Heart right ventricle (tissue), 16 donors: ENCODE data around the gene FAM227A. TPM values are rescaled to one million over a fixed set of nuclear protein-coding genes. Genes with fewer than 3 reads are reported as not detected.

Experiments used
- ATAC-seq, 8 donors: fragments of 200-7000 bp; cut with Tn5 transposase; one replicate each; pipeline ENCODE4 v1.9.1; 2020; ENCODE audit warnings: mild to moderate bottlenecking in 8 of 8, moderate library complexity in 8 of 8, moderate number of reproducible peaks in 1 of 8
- DNase-seq, 2 donors: peaks; one replicate each; pipeline ENCODE4 v3.0.0-alpha.2; 2020
- H3K27ac ChIP-seq, 10 donors: fragments of 200-600 bp; sonication (generic) in 2 of 10; one replicate each; pipeline versions ENCODE4 v1.5.0 to v1.8.0; 2020 to 2022; ENCODE audit warnings: mild to moderate bottlenecking in 3 of 10
- H3K27me3 ChIP-seq, 7 donors: fragments of 200-600 bp; one replicate each; pipeline ENCODE4 v1.8.0; 2021 to 2022; ENCODE audit warnings: mild to moderate bottlenecking in 2 of 7
- H3K36me3 ChIP-seq, 9 donors: fragments of 200-600 bp; sonication (generic) in 1 of 9; one replicate each; pipeline versions ENCODE4 v1.5.0 to v1.8.0; 2020 to 2022; ENCODE audit warnings: mild to moderate bottlenecking in 2 of 9
- H3K4me1 ChIP-seq, 9 donors: fragments of 200-600 bp; sonication (generic) in 1 of 9; one replicate each; pipeline versions ENCODE4 v1.5.0 to v1.8.0; 2020 to 2022; ENCODE audit warnings: mild to moderate bottlenecking in 4 of 9
- H3K4me3 ChIP-seq, 10 donors: fragments of 200-600 bp; sonication (generic) in 2 of 10; one replicate each; pipeline versions ENCODE4 v1.5.0 to v1.8.0; 2020 to 2022; ENCODE audit warnings: mild to moderate bottlenecking in 7 of 10, moderate library complexity in 2 of 10
- H3K9me3 ChIP-seq, 11 donors: fragments of 200-600 bp in 10 of 11; sonication (generic) in 2 of 11; one replicate each; pipeline versions ENCODE4 v1.5.0 to v1.8.0; 2013 to 2022; ENCODE audit warnings: mild to moderate bottlenecking in 2 of 11, control low read depth in 1 of 11, moderate library complexity in 1 of 11
- CTCF ChIP-seq, 9 donors: fragments of 200-600 bp; sonication (generic) in 2 of 9; IDR thresholded peaks; one replicate each; pipeline versions ENCODE4 v1.5.0 to v1.8.0; 2021 to 2022; ENCODE audit warnings: antibody characterized with exemption in 9 of 9, mild to moderate bottlenecking in 5 of 9, moderate library complexity in 1 of 9
- WGBS, 2 donors: extraction: QIAGEN DNeasy Blood & Tissue Kit; methylation state at CpG; one replicate each; pipeline ENCODE4 v1.1.7; 2013; ENCODE audit warnings: inconsistent platforms in 1 of 2; 5-methylcytosine and 5-hydroxymethylcytosine counted together
- intact Hi-C, 10 donors: fragments of 100-400 bp; cut with DNase I; formaldehyde crosslinking; loops; one replicate each; pipeline versions ENCODE4 v1.11.1 to v1.14.2; 2022
- polyA plus RNA-seq, 2 donors: library from polyadenylated mRNA; stranded (reverse); fragments of 200-250 nt; gene quantifications; one replicate each; pipeline ENCODE4 v1.2.3, GENCODE V29; 2013
- total RNA-seq, 10 donors: library from RNA; stranded (reverse); fragmentation: NEBNext Ultra II Directional in 3 of 10; extraction: Animal tissue kit (Norgen Biotek cat#: 25700) in 3 of 10; gene quantifications; one replicate each; pipeline versions ENCODE4 v1.2.1 to v1.2.4, GENCODE V29; 2021 to 2023
- donor health status: Arrhythmogenic right ventricular cardiomyopathy.
- donor health status: ischemic (EF 13 %, LVEDD 7.1; RV severe dilation, severe dysfunction).
- donor health status: healthy with polysubstance abuse.
- donor health status: DM: no; HTN: yes; CAD: no.
- donor health status: DM: no; HTN: no; CAD: no.
- donor health status: ischemic (EF 25% LVEDD 6.9; RV normal size, moderate dysfunction).
- donor health status: ischemic (EF 25% LVEDD 5.7; RV mildly dilated, moderate dysfunction).
- donor health status: healthy.
- donor health status: DM: yes; HTN: yes; CAD: no.
- donor health status: Ischemic cardiomyopathy.
- donor health status: ischemic (EF 35%, LVEDD 5.7; RV mildly dilated, moderate dysfunction).
- donor health status: nonischemic (EF 11% LVEDD 7.7; RV severe dilation, severe dysfunction).
- donor health status: DM: yes; HTN: yes; CAD: no.
- donor health status: PGD.
- donor health status: ischemic (EF 29% LVEDD 5.4; RV normal size, mild dysfunction).
- donor health status: nonischemic (EF 23%, LVEDD 6.1; RV moderate dilation, normal function).

The FAM227A gene
- total and polyA plus RNA-seq, 12 donors, result 0.11 to 0.97 (median 0.46) TPM

GRCh38 chr22:38610234-38610633 is 46.0 kb downstream of the FAM227A start:
- ATAC-seq, result no peak
- WGBS, 2 donors, result 93 to 94% methylated on average over 5 of the region's 5 CpGs
- intact Hi-C loops, result no loop called here

GRCh38 chr22:38608992-38609750 is 47.0 kb downstream of the FAM227A start:
- no peaks in the 10 kb centered on the region for H3K36me3 ChIP-seq
- DNase-seq, result no peak
- H3K4me3 ChIP-seq, result no peak overlapping the region
- ATAC-seq, result no peak
- no peak for TF ChIP-seq CTCF (IDR thresholded peaks at IDR 0.05)
- no peak overlapping the region for H3K27ac ChIP-seq
- H3K27me3 ChIP-seq, result no peaks in the 10 kb centered on the region
- 78% methylated on average over 13 of the region's 13 CpGs for WGBS, 2 donors
- H3K4me1 ChIP-seq, result peaks cover 0 to 16% (median 3%) of the 10 kb centered on the region in 9 donors
- no peaks in the 10 kb centered on the region for H3K9me3 ChIP-seq
- intact Hi-C loops, result no loop called here

More at GRCh38 chr22:38610234-38610633, 46.0 kb downstream of the FAM227A start:
- Histone ChIP-seq H3K4me3 (no peak overlapping the region), H3K27me3 (no peaks in the 10 kb centered on the region), H3K9me3 (no peaks in the 10 kb centered on the region), H3K36me3 (no peaks in the 10 kb centered on the region), H3K27ac (no peak overlapping the region), H3K4me1 (peaks cover 0 to 19% (median 4%) of the 10 kb centered on the region in 9 donors)
- no peak for TF ChIP-seq CTCF (IDR thresholded peaks at IDR 0.05)
- DNase-seq, result no peak

GRCh38 chr22:38607680-38608079 is 48.5 kb downstream of the FAM227A start:
- H3K27me3 ChIP-seq, result no peaks in the 10 kb centered on the region
- peaks cover 0 to 9% (median 0%) of the 10 kb centered on the region in 9 donors for H3K4me1 ChIP-seq

GRCh38 chr22:38602166-38602565 is 54.0 kb downstream of the FAM227A start:
- Histone ChIP-seq H3K9me3 (no peaks in the 10 kb centered on the region), H3K4me3 (no peak overlapping the region), H3K27ac (no peak overlapping the region), H3K36me3 (no peaks in the 10 kb centered on the region), H3K27me3 (no peaks in the 10 kb centered on the region), H3K4me1 (peaks cover 0 to 9% (median 0%) of the 10 kb centered on the region in 9 donors)
- 79 to 86% methylated on average over 1 of the region's 1 CpG for WGBS, 2 donors
- DNase-seq (no peak), ATAC-seq (no peak)
- no peak for TF ChIP-seq CTCF (IDR thresholded peaks at IDR 0.05)
- intact Hi-C loops, result no loop called here

More at GRCh38 chr22:38607680-38608079, 48.5 kb downstream of the FAM227A start:
- no peak for TF ChIP-seq CTCF (IDR thresholded peaks at IDR 0.05)
- Histone ChIP-seq H3K27ac (no peak overlapping the region), H3K4me3 (no peak overlapping the region), H3K9me3 (no peaks in the 10 kb centered on the region), H3K36me3 (no peaks in the 10 kb centered on the region)
- ATAC-seq (no peak), DNase-seq (no peak)
- WGBS, 2 donors, result 92 to 94% methylated on average over 3 of the region's 3 CpGs
- intact Hi-C loops, result no loop called here
